GM18861 (cell line): ENCODE measurements around the gene CNOT3.

ENCODE experiments used
- ATAC-seq: cut with Tn5 transposase; IDR thresholded peaks from one replicate; pipeline ENCODE4 v1.9.1; 2021; ENCODE audit not compliant: unreplicated experiment

The CNOT3 gene

DNA sequence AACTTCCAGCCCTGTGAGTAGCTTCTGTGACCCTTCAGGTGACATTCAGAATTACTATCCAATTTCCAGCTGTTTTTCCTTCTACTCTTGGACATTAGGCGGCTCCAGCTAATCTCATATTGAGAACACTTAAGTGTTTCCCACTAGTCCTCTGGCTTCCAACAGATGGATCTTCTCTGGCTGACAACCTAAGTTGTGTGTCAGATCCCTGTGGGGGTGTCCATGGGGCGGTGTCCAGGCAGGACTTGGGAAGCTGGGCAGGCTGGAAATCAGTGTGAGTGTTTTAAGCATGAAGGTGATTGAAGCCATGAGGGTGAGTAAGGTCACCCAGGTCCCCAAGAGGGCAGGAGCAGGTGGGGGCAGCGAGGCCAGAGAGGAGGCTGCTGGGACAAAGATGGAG, 10.1 kb downstream of the CNOT3 start:
- ATAC-seq, result no peak

GRCh38 chr19:54148158-54148557, 10.6 kb downstream of the CNOT3 start:
- ATAC-seq, result no peak

DNA sequence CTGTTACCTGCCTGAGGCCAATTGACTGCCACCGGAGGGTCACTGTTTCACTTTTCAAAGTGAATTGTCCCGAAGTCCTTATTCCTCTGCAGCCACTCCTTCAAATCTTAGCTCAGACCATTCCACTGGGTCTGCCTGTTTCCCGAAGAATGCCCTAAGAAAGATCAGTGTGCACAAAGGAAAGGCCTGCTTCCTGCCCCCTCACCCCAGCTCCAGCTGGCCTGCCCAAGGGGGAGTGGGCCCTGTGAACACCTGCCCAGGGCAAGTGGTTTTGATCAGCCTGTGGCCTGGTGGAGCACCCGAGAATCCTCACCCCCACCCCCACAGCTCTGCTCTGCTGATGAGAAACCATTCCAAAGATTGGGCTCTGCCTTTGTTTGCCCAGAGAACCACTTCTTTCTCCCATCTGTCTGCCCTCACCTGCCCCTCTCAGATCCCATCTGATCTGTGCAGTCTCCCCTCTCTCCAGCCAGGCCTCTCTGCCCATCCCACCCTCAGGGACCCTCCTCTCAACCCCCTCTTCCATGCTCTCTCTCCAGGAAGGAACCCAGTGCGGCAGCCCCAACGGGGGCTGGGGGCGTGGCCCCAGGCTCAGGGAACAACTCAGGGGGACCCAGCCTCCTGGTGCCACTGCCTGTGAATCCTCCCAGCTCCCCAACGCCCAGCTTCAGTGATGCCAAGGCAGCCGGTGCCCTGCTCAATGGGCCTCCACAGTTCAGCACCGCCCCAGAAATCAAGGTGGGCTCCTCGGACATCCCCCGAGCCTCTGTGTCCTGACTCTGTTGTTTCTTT, 11.7 kb downstream of the CNOT3 start:
- no peak for ATAC-seq

DNA sequence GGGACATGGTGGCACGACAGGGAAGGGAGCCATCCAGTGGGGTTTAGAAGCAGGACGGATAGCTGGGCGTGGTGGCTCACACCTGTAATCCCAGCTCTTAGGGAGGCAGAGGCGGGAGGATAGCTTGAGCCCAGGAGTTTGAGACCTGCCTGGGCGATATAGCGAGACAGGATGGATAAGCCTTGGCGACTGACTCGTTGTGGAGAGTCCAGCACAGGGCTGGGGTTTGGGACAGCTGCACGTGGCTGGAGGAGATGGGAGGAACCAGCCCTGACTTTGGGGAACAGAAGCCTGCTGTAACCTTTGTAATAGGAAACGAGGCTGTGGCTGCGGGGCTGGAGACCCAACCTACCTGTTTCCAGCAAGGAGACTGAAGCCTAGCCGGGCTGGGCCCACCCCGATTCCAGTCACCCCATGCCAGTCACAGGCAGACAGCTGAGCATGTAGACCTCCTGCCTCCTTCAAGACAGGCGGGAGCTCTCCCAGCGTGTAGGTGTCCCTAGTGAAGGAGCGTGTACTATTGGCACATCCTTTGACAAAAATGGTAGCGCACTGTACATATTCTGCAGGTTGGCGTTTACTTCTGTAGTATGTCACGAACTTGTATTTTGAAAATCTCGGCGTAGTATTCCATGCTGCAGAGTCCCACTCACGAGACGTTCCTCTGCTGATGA, 13.9 kb downstream of the CNOT3 start:
- ATAC-seq, result no peak

DNA sequence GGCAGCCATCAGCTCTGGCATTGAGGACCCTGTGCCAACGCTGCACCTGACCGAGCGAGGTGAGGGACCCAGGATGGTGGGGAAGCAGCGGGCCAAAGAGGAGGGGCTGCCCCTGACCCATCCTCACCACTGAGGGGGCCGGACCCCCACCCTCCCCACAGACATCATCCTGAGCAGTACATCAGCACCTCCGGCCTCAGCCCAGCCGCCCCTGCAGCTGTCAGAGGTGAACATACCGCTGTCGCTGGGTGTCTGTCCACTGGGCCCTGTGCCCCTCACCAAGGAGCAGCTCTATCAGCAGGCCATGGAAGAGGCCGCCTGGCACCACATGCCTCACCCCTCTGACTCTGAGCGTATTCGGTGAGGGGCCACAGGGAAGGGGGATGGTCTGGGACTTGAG, 14.7 kb downstream of the CNOT3 start:
- ATAC-seq, result no peak

DNA sequence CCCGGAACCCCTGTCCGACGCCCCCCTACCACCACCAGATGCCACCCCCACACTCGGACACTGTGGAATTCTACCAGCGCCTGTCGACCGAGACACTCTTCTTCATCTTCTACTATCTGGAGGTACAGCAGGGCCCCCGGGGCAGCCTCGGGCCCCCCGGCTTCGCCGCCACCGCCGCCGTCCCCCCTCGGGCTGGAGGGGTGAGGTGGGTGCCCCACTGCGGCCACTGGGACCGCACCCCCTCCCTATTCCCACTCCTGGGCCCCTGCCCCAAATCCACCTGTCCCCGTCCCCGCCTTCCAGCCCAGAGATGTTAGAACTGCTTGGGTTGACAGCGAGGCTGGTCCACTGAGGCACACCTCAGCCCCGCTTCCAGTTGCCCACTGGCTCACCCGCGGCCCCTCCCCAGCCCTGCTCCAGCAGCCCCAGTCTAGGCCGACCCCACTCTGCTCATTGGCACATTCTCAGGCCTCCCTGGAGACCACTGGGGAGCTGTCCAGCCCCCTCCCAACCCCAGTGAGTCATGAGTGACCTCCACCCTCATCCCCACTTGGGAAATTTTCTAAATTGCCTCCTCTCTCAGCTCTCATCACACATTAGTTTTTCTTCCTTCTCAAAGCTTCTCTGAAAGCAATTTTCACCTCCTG, 15.4 kb downstream of the CNOT3 start:
- ATAC-seq, result no peak

- no peak for ATAC-seq
Observed at GRCh38 chr19:54153731-54154326, 16.3 kb downstream of the CNOT3 start.

GRCh38 chr19:54154603-54155345, 17.2 kb downstream of the CNOT3 start:
- ATAC-seq, result no peak

DNA sequence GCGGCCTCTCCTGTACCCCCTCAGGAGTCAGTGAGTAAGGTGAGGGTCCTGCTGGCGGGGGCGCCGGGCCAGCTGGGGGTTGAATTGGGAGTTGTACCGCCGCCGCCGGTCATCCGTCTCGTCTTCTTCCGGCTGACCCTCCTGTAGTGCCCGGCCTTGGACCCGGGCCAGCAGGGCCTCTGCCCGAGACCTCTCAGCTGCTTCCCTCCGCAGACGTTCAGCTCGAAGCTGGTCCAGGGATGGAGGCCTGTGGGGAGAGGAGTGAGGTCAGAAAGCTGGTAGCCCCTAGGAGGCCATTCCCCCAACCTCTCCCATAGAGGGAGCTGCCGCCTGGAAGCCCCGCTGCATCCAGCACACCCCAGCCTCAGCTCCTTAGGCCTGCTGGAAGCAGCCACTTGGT, 18.1 kb downstream of the CNOT3 start:
- no peak for ATAC-seq

GRCh38 chr19:54156490-54156889, 18.9 kb downstream of the CNOT3 start:
- no peak for ATAC-seq

- no peak for ATAC-seq
Observed at GRCh38 chr19:54156953-54157352, 19.4 kb downstream of the CNOT3 start.

DNA sequence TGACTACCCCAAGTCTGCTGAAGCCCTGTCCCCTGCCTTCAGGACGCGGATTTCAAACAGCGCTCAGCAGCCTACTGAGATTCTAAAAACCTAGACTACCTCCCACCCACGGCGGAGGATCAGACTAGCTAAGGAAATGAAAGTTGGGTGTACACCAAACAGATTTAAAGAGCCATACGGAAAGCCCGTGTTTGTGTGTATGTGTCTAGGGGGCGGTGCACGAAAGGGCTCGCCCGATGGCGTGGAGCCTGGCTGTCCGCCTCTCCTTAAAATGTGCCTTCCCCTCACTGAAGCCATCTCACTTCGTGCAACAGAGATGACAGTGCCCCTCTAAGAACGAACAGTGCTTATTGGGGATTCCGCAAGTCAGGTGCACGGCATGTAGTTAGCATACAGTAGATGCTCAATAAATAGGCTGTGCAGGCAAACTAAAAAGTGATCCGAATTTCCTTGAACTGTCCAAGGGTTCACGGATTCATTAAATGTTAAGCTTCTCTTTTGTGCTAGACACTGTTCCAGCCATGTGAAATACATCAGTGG, 21.3 kb downstream of the CNOT3 start:
- no peak for ATAC-seq

GRCh38 chr19:54159352-54160181, 22.0 kb downstream of the CNOT3 start, which contains the start of gene LENG1:
TSS of gene LENG1 (minus strand) at chr19:54159721. CDS start at chr19:54159695, 26 bp downstream.
- ATAC-seq, result peak; percentile 89

DNA sequence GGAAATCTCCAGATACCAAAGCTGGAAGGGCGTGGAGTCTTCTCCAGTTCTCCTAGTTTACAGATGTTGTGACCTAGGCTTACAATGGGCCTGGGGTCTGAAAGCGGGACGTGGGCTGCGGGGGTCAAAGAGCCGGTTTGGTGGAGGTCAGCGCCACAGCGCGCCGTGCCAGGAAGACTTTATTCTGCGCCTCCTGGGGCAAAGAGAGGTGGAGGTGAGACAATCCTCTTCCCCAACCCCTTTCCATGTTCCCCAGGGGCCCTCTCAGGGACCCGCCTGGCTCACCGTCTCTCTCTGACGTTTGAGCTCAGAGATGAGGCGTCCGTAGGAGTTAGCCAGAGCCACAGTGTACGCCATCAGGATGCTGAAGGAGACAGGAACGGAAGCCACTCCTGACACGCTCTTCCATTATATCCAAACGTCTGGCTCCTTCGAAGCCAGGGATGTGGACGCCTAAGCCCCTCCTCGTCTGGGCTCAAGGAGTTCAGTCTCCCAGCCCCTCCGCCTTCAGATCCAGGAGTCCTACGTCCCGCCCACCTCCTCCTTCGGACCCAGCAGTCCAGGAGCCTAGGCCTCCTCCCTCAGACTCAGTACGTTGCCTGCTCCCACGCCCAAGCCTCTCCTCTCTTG, 22.7 kb downstream of the CNOT3 start:
- ATAC-seq, result no peak

DNA sequence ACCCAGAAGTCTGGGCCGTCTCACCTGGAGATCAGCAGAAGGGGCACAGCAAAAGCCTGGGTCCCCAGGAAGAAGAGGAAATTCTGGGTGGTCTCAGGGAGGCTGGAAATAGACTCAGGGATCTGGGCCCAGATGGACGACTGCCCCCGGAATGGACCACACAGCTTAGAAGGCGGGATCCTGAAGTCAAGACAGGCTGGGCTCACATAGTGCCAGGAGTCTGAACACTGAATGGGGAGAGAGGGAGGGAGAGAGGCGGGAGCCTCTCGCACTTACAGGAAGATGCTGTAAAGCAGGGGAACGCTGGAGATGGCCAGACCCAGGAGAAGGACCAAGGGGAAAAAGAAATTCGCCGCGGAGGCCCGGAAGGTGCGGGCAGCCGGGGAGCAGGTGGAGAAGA, 23.3 kb downstream of the CNOT3 start:
- ATAC-seq, result no peak

GRCh38 chr19:54162241-54162805, 24.8 kb downstream of the CNOT3 start:
- no peak for ATAC-seq

- no peak for ATAC-seq
Observed at GRCh38 chr19:54162884-54163283, 25.3 kb downstream of the CNOT3 start.

DNA sequence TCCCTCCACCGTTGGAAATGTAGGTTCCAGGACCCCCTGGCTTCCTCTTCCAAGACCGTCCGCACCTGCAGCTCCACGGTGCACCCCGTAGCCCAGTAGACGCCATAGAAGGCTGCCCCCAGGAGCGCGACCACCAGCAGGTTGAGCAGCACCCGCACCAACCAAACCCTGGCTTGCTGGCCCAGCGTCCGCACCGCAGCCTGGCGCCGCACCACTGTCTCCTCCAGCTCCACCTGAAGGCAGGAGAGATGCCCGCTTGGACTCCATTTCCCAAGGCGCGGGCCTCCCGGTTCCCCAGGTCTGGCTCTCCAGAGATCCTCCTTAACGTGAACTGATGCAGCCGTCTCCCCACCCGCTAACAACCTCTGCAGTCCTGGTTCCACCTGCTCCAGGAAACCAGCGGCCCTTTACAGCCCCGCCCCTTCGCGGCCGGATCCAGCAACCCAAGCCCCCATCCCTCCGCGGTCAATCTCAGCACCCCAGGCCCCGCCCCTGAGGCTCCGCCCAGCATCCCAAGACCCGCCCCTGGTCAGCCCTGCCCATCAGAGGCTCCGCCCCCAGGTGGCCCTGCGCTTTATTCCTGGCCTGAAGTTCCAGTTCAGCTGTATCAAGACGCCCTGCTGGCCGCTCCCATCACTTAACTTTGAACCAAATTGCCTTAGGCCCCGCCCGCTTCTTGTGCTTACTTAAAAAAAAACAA, 27.0 kb downstream of the CNOT3 start:
- ATAC-seq, result no peak
